ENCODE results near the gene FFAR3. TPM values are rescaled to one million over a fixed set of nuclear protein-coding genes. Genes with fewer than 3 reads are reported as not detected.
A peak's percentile ranks its signal among the peaks of the same experiment; 100 is the strongest.

The FFAR3 gene
- total and polyA plus RNA-seq, 2 of the 8 experiments (the other 6 are each of a cell fraction or from before 2014, with no cell fraction given), result not detected

- H2BK20ac ChIP-seq (ENCODE audit: low read length), result no peak overlapping the region
- no peaks in the 10 kb centered on the region for H3K79me2 ChIP-seq (ENCODE audit: control insufficient read depth in 1 of 2, insufficient read depth in 2 of 2, low read length in 2 of 2)
- no peak overlapping the region for H2AFZ ChIP-seq (ENCODE audit: low read length)
- H4K91ac ChIP-seq (replicated peaks; ENCODE audit: insufficient read length, low read length), result no peak overlapping the region
- H3K4me2 ChIP-seq (ENCODE audit: insufficient read depth in 1 of 2, low read depth in 2 of 2, low read length in 2 of 2), result no peak overlapping the region
- H4K20me1 ChIP-seq (replicated peaks in 1 of 2; ENCODE audit: control insufficient read depth in 1 of 2, insufficient read depth in 2 of 2, low read length in 2 of 2), result no peaks in the 10 kb centered on the region
- H3K18ac ChIP-seq (ENCODE audit: extremely low read depth, low read length), result no peak overlapping the region; the same call in 1 of the 2 replicates
- no peaks in the 10 kb centered on the region for H3K79me1 ChIP-seq (ENCODE audit: low read depth, low read length)
- H2BK12ac ChIP-seq (ENCODE audit: low read depth, low read length), result no peak overlapping the region
- 88% methylated on average over 31 of the region's 47 CpGs; no CpG with 5 or more reads in 1 of the 2 experiments for WGBS, 2 experiments (ENCODE audit: extremely low coverage in 1 of 2, insufficient coverage in 1 of 2, insufficient read length in 1 of 2, insufficient replicate concordance in 2 of 2, low coverage in 1 of 2, low lambda C conversion rate in 2 of 2, missing lambda C conversion rate in 1 of 2)
- H4K5ac ChIP-seq (ENCODE audit: insufficient read length, low read depth, low read length), result no peak overlapping the region
- no peak overlapping the region for H3K14ac ChIP-seq (ENCODE audit: insufficient read length)
- H3K4ac ChIP-seq (replicated peaks; ENCODE audit: insufficient read length, low read depth, low read length), result no peak overlapping the region
- no peak overlapping the region for H2AK5ac ChIP-seq (ENCODE audit: low read depth, low read length)
- ChIA-PET POLR2A (ENCODE audit: partially characterized antibody) (interaction anchor here (0.6 kb wide), 1 partner anchor 130 kb away, joined by 3 read pairs; no protein-coding TSS in a partner anchor), CTCF (ENCODE audit: partially characterized antibody) (interaction anchor here (0.7 to 4.1 kb wide), 19 partner anchors 9 to 336 kb away, joined by 3 to 51 read pairs (median 5); no protein-coding TSS in a partner anchor)
- peak in 1 of 2 experiments; percentile 43 for DNase-seq (ENCODE audit: low read depth in 1 of 2, low spot score in 2 of 2)
- no peak overlapping the region for H2BK120ac ChIP-seq (replicated peaks; ENCODE audit: low read depth, low read length)
- no peaks in the 10 kb centered on the region for H3K27me3 ChIP-seq (replicated peaks in 1 of 4; ENCODE audit: control insufficient read depth in 3 of 4, extremely low read depth in 1 of 4, insufficient read depth in 3 of 4, low read length in 3 of 4)
- no peak overlapping the region for H3K23ac ChIP-seq (ENCODE audit: insufficient read length)
- FAIRE-seq, result no peak
- no peaks in the 10 kb centered on the region for H3K36me3 ChIP-seq (ENCODE audit: control insufficient read depth in 2 of 4, insufficient read depth in 4 of 4, low read length in 3 of 4)
- H2BK5ac ChIP-seq (ENCODE audit: low read depth, low read length), result no peak overlapping the region
- H3K27ac ChIP-seq (ENCODE audit: low read depth, low read length), result no peak overlapping the region
- no peaks in the 10 kb centered on the region for H3K9me3 ChIP-seq (ENCODE audit: insufficient read depth in 2 of 2, low read depth in 1 of 2, low read length in 1 of 2)
- H3K23me2 ChIP-seq (ENCODE audit: low read depth, low read length), result no peaks in the 10 kb centered on the region; the same call in 1 of the 2 replicates
- H3K4me1 ChIP-seq (replicated peaks in 1 of 4; ENCODE audit: control insufficient read depth in 3 of 4, insufficient read depth in 4 of 4, low read length in 3 of 4), result peaks cover 0 to 2% (median 0%) of the 10 kb centered on the region in 4 experiments; a peak in 2 of 7 replicates
- no peak for TF ChIP-seq TAF7 (optimal IDR thresholded peaks at IDR 0.05; ENCODE audit: borderline replicate concordance, low read depth, low read length)
- H3K9ac ChIP-seq (replicated peaks in 1 of 4; ENCODE audit: extremely low read depth in 1 of 4, low read depth in 3 of 4, low read length in 3 of 4), result no peak overlapping the region
- H2BK15ac ChIP-seq (ENCODE audit: low read length), result no peak overlapping the region
- no peak overlapping the region for H3K56ac ChIP-seq (replicated peaks; ENCODE audit: insufficient read length, low read depth, low read length)
- peak overlapping the region; percentile 54 for H4K8ac ChIP-seq (ENCODE audit: extremely low read depth, insufficient read depth, low read length)
- H3K4me3 ChIP-seq (ENCODE audit: extremely low read depth in 1 of 4, insufficient read depth in 2 of 4, low read depth in 3 of 4, low read length in 4 of 4), result no peak overlapping the region
Observed at GRCh38 chr19:35351411-35352176, 6.7 kb upstream of the FFAR3 start.

Measured in H1 (cell line).